Mesendoderm (in vitro differentiated cells): ENCODE measurements around the gene FUT1.
"Not testable (repeated sequence)": the region's sequence is repeated elsewhere in the genome, so short reads cannot be mapped to it uniquely, and the experiment has no call there.

Experiments
- DNase-seq: peaks from one replicate; pipeline ENCODE4 v3.0.0; 2013
- H2AK5ac ChIP-seq: 2 replicates; pipeline ENCODE4 v1.6.1; 2013; ENCODE audit warnings: low read length, inconsistent platforms
- H2BK120ac ChIP-seq: 2 replicates; pipeline ENCODE4 v1.6.1; 2013; ENCODE audit warnings: low read depth, mild to moderate bottlenecking, low read length, moderate library complexity, mixed read lengths
- H2BK15ac ChIP-seq: replicated peaks from 2 replicates; pipeline ENCODE4 v1.6.1; 2013; ENCODE audit warnings: low read depth, mild to moderate bottlenecking, moderate library complexity
- H2BK5ac ChIP-seq: 2 replicates; pipeline ENCODE4 v1.6.1; 2013; ENCODE audit warnings: low read length, inconsistent platforms
- H3K18ac ChIP-seq: 2 replicates; pipeline ENCODE4 v1.6.1; 2013; ENCODE audit warnings: mild to moderate bottlenecking, low read length, mixed read lengths
- H3K23ac ChIP-seq: one replicate; pipeline ENCODE4 v1.6.1; 2013; ENCODE audit warnings: low read length
- H3K27ac ChIP-seq: 2 replicates; pipeline ENCODE4 v1.5.1; 2013; ENCODE audit warnings: low read depth, mild to moderate bottlenecking, inconsistent platforms, low read length, moderate library complexity
- H3K27me3 ChIP-seq: 2 replicates; pipeline ENCODE4 v1.6.1; 2013; ENCODE audit warnings: low read length, control low read depth, mild to moderate bottlenecking, inconsistent platforms; ENCODE audit not compliant: insufficient read depth, poor library complexity
- H3K36me3 ChIP-seq: 2 replicates; pipeline ENCODE4 v1.6.1; 2013; ENCODE audit warnings: low read length, inconsistent platforms; ENCODE audit not compliant: control insufficient read depth, insufficient read depth
- H3K4ac ChIP-seq: one replicate; pipeline ENCODE4 v1.6.1; 2013; ENCODE audit warnings: low read depth, mild to moderate bottlenecking, low read length, moderate library complexity
- H3K4me1 ChIP-seq: 2 replicates; pipeline ENCODE4 v1.6.1; 2013; ENCODE audit warnings: low read depth, low read length, inconsistent platforms; ENCODE audit not compliant: control insufficient read depth
- H3K4me2 ChIP-seq: 2 replicates; pipeline ENCODE4 v1.6.1; 2013; ENCODE audit warnings: low read length
- H3K4me3 ChIP-seq: 2 replicates; pipeline ENCODE4 v1.5.1; 2013; ENCODE audit warnings: mild to moderate bottlenecking, low read length
- H3K56ac ChIP-seq: one replicate; pipeline ENCODE4 v1.6.1; 2013; ENCODE audit warnings: low read length
- H3K79me1 ChIP-seq: 2 replicates; pipeline ENCODE4 v1.6.1; 2013; ENCODE audit warnings: low read length, inconsistent platforms
- H3K79me2 ChIP-seq: 2 replicates; pipeline ENCODE4 v1.6.1; 2013; ENCODE audit warnings: mild to moderate bottlenecking, low read length; ENCODE audit not compliant: control insufficient read depth, insufficient read depth
- H3K9ac ChIP-seq: 2 replicates; pipeline ENCODE4 v1.6.1; 2013; ENCODE audit warnings: low read length, inconsistent platforms
- H4K5ac ChIP-seq: one replicate; pipeline ENCODE4 v1.6.1; 2013; ENCODE audit warnings: low read length
- H4K8ac ChIP-seq: one replicate; pipeline ENCODE4 v1.6.1; 2013; ENCODE audit warnings: low read depth, mild to moderate bottlenecking, control low read depth, low read length, moderate library complexity
- WGBS: extraction: QIAGEN DNeasy Blood & Tissue Kit; methylation state at CpG from one replicate; pipeline ENCODE4 v1.1.7; 2013; ENCODE audit warnings: low lambda C conversion rate, missing lambda C conversion rate; ENCODE audit not compliant: insufficient coverage; ENCODE audit errors: extremely low coverage; 5-methylcytosine and 5-hydroxymethylcytosine counted together

The FUT1 gene

DNA sequence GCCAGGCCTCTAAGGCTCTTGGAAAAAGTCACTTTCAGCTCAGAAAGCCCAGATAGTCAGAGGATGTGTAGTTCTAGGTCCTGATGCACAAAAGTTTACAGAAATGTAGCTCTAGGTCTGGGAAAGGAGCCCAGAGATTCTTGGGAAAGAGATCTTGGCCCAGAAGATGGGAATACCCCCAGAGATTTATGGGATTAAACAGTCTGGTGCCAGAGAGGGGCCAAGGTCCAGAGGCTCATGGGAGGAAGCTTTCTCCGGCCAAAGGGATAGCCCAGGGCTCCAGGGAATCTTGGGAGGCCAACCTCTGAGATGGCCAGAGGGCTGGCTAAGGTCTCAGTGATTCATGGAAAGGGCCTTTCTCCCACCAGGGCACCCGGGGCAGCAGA lies 43.2 kb upstream of the FUT1 start:
- no CpG with 5 or more reads among the region's 2 CpGs for WGBS
- H3K36me3 ChIP-seq, result no peaks in the 10 kb centered on the region
- no peaks in the 10 kb centered on the region for H3K79me2 ChIP-seq
- no peak overlapping the region for H3K23ac ChIP-seq
- no peak overlapping the region for H3K9ac ChIP-seq
- no peak overlapping the region for H4K5ac ChIP-seq
- no peak overlapping the region for H4K8ac ChIP-seq
- peaks cover 3% of the 10 kb centered on the region for H3K4me1 ChIP-seq
- no peak overlapping the region for H3K4ac ChIP-seq
- H3K4me3 ChIP-seq, result no peak overlapping the region
- no peak for DNase-seq
- H3K27me3 ChIP-seq, result no peaks in the 10 kb centered on the region
- H2BK120ac ChIP-seq, result no peak overlapping the region
- no peak overlapping the region for H3K18ac ChIP-seq
- H3K79me1 ChIP-seq, result no peaks in the 10 kb centered on the region
- H3K4me2 ChIP-seq, result no peak overlapping the region
- no peak overlapping the region for H2BK15ac ChIP-seq
- no peak overlapping the region for H2AK5ac ChIP-seq
- no peak overlapping the region for H3K56ac ChIP-seq
- H3K27ac ChIP-seq, result no peak overlapping the region
- no peak overlapping the region for H2BK5ac ChIP-seq

DNA sequence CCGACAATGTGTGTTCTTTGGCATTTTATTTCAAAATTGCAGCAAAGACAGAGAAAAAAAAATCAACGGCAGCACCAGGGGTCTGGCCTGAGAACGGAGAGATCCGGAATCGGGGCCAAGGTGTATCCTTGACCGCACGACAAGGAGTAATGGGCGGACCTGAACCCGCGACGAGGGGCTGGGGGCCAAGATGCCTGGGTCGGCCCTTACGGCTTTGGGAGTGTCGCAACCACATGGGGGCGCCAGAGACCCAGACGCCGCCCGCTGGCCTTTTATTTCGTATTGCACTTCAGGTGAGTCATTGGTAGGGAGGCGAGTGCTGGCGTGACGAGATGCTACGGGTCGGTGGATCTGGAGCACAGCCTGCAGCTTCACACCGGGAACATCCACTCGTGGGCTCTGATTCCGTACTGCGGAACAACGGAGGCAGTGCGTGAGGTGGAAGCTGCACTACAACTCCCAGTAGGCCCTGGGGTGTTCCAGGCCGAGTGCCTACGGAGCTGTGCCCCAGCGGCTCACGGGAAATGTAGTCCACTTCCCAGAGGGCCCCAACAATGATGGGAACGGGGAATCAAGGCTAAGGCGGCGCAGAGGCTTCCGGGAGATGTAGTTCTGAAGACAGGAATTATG lies 42.7 kb upstream of the FUT1 start:
- Histone ChIP-seq H4K5ac (no peak overlapping the region), H3K56ac (peak overlapping the region; percentile 90), H2BK120ac (no peak overlapping the region), H3K9ac (peak overlapping the region; percentile 64), H2BK15ac (no peak overlapping the region), H2BK5ac (no peak overlapping the region), H2AK5ac (no peak overlapping the region), H3K79me2 (no peaks in the 10 kb centered on the region), H3K4ac (no peak overlapping the region), H3K36me3 (no peaks in the 10 kb centered on the region), H3K4me3 (peak overlapping the region; percentile 77), H3K27me3 (no peaks in the 10 kb centered on the region), H3K27ac (no peak overlapping the region), H3K23ac (no peak overlapping the region), H3K4me1 (peaks cover 3% of the 10 kb centered on the region), H3K18ac (no peak overlapping the region), H3K79me1 (no peaks in the 10 kb centered on the region), H3K4me2 (peak overlapping the region; percentile 87), H4K8ac (no peak overlapping the region)
- peak; percentile 97 for DNase-seq
- WGBS, result no CpG with 5 or more reads among the region's 38 CpGs

DNA sequence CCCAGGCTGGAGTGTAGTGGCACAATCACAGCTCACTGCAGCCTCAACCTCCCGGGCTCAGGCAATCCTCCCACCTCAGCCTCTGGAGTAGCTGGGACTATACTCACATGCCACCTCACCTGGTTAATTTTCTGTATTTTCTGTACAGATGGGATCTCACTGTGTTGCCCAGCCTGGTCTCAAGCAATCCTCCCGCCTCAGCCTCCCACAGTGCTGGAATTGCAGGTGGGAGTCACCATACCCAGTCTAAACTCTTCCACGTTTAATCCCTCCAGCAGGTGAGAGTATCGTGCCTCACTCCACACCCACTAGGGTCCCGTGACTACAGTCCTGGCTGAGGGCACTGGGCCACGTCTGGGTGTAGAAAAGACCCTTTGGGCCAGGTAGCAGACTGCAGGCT lies 41.9 kb upstream of the FUT1 start:
- H3K56ac ChIP-seq, result peak overlapping the region; percentile 39
- H3K27ac ChIP-seq, result no peak overlapping the region
- H2BK15ac ChIP-seq, result no peak overlapping the region
- WGBS, result no CpG with 5 or more reads among the region's 6 CpGs
- no peak overlapping the region for H4K8ac ChIP-seq
- no peak overlapping the region for H3K4me2 ChIP-seq
- H3K4me1 ChIP-seq, result peaks cover 2% of the 10 kb centered on the region
- no peak overlapping the region for H3K9ac ChIP-seq
- H3K23ac ChIP-seq, result no peak overlapping the region
- no peak overlapping the region for H4K5ac ChIP-seq
- H3K18ac ChIP-seq, result no peak overlapping the region
- no peaks in the 10 kb centered on the region for H3K36me3 ChIP-seq
- no peak overlapping the region for H3K4me3 ChIP-seq
- H3K79me2 ChIP-seq, result no peaks in the 10 kb centered on the region
- no peak overlapping the region for H3K4ac ChIP-seq
- no peaks in the 10 kb centered on the region for H3K79me1 ChIP-seq
- no peak overlapping the region for H2BK120ac ChIP-seq
- H3K27me3 ChIP-seq, result no peaks in the 10 kb centered on the region
- no peak overlapping the region for H2BK5ac ChIP-seq
- H2AK5ac ChIP-seq, result no peak overlapping the region
- DNase-seq, result no peak

DNA sequence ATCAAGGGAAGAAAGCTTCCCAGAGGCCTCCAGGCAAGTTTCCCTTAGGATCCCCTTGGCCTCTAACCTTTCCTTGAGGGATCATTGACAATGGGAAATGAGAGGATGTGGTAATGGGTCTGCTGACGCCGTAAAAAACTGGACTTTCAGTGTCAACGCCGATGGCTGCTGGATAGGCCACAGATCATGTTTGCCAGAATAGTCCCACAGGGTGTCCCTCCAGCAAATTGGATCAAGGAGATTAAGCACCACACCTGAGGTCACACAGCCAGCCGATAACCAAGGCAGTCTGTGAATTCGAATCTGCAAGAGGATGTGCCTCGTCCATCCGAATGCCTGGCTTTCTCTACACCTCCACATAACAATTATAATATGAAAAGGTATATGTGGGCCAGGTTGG lies 40.8 kb upstream of the FUT1 start:
- H3K4me2 ChIP-seq, result no peak overlapping the region
- H3K18ac ChIP-seq, result no peak overlapping the region
- no peak overlapping the region for H2BK120ac ChIP-seq
- no peak overlapping the region for H3K4ac ChIP-seq
- no peak overlapping the region for H4K5ac ChIP-seq
- H3K4me1 ChIP-seq, result no peaks in the 10 kb centered on the region
- no peak for DNase-seq
- H3K27me3 ChIP-seq, result no peaks in the 10 kb centered on the region
- H3K27ac ChIP-seq, result no peak overlapping the region
- WGBS, result no CpG with 5 or more reads among the region's 8 CpGs
- H3K79me2 ChIP-seq, result no peaks in the 10 kb centered on the region
- H3K79me1 ChIP-seq, result no peaks in the 10 kb centered on the region
- H3K56ac ChIP-seq, result no peak overlapping the region
- no peak overlapping the region for H2BK5ac ChIP-seq
- H4K8ac ChIP-seq, result no peak overlapping the region
- H3K9ac ChIP-seq, result no peak overlapping the region
- H3K23ac ChIP-seq, result no peak overlapping the region
- no peak overlapping the region for H2BK15ac ChIP-seq
- no peak overlapping the region for H3K4me3 ChIP-seq
- H2AK5ac ChIP-seq, result no peak overlapping the region
- H3K36me3 ChIP-seq, result no peaks in the 10 kb centered on the region

DNA sequence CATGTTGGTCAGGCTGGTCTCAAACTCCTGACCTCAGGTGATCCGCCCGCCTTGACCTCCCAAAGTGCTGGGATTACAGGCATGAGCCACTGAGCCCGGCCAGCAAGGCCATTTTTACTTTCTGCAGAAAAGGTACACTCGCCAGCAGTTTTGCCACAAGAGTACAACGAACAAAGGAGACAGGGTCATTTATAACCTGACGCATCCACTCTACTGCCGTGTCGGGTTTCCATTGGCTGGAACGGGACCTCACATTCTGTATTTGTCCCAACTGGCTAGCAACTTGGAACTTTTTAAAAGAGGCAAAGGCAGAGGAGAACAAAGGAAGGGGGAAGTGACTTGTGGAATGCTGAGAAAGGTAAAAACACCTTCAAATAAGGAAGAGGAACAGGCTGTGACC lies 34.9 kb upstream of the FUT1 start:
- not testable (repeated sequence) for H3K9ac ChIP-seq, DNase-seq, H3K27me3 ChIP-seq, H3K4me1 ChIP-seq, H3K79me1 ChIP-seq, H2BK15ac ChIP-seq, H3K56ac ChIP-seq, H4K8ac ChIP-seq, H3K27ac ChIP-seq, H3K4me2 ChIP-seq, H4K5ac ChIP-seq, H3K4ac ChIP-seq, H3K36me3 ChIP-seq, H3K4me3 ChIP-seq, H2AK5ac ChIP-seq, H2BK5ac ChIP-seq, H3K23ac ChIP-seq, H3K79me2 ChIP-seq, H2BK120ac ChIP-seq, H3K18ac ChIP-seq
- WGBS, result no CpG with 5 or more reads among the region's 9 CpGs

DNA sequence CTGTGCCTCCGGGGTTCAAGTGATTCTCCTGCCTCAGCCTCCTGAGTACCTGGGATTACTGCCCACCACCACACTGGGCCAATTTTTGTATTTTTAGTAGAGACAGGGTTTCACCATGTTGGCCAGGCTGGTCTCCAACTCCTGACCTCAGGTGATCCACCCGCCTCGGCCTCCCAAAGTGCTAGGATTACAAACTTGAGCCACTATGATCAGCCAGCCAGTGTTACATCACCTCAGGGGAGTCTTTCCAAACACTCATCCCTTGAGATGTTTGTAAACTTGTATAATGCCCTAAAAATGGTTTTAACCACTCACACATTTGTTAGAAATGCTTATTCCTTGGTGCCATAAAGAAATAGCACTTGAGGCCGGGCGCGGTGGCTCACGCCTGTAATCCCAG lies 34.0 kb upstream of the FUT1 start:
- H3K56ac ChIP-seq, H2BK5ac ChIP-seq, H3K4me2 ChIP-seq, H3K4ac ChIP-seq, H4K5ac ChIP-seq, H3K4me3 ChIP-seq, H3K36me3 ChIP-seq, H3K79me1 ChIP-seq, H3K9ac ChIP-seq, H2AK5ac ChIP-seq, H3K23ac ChIP-seq, DNase-seq, H3K27ac ChIP-seq, H3K4me1 ChIP-seq, H3K79me2 ChIP-seq, H4K8ac ChIP-seq, H3K27me3 ChIP-seq, H2BK15ac ChIP-seq, H2BK120ac ChIP-seq, H3K18ac ChIP-seq: not testable (repeated sequence)
- WGBS, result no CpG with 5 or more reads among the region's 7 CpGs
